HG03460 (cell line): ENCODE data around the gene UGT3A1.

Experiments
- ATAC-seq: cut with Tn5 transposase; IDR thresholded peaks from one replicate; pipeline ENCODE4 v1.9.1; 2021; ENCODE audit not compliant: unreplicated experiment

The UGT3A1 gene

DNA sequence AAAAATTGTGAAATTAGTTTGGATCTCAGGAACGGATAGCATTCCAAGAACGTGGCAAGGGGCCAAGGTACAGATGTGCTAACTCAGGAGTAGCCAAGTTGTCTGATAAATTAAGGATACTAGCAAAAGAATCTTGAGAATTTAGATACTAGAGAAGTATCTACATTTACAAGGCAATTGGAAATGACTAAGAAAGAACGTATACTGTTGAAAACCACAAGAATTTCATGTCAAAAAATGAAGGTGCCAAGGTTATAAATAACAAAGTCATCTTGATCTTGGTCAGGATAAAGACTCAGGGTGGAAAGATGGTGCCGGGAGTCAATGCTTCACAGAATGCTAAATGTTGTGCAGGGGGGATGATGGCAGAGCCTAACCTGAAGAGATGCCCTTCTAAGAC is 72.0 kb downstream of the UGT3A1 start:
- no peak for ATAC-seq

DNA sequence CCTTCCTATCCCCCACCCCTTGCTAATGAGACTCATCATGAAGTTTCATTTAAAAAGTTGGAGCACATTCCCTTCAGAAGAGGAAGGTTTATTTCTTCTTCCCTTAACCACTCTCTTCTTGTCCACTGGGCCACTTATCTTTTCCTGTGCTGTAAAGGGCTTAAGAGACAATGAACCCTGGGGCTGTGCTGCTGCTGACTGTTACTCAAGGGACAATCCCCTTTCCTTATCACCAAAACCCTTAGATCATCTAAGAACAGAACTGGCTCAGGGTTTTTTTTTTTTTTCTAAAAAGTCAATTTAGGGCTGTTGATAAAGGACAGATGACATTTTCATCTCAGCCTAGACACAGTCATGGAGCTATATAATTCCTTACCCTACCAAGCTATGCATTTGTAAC is 82.4 kb downstream of the UGT3A1 start:
- no peak for ATAC-seq

- ATAC-seq = no peak
Observed at GRCh38 chr5:35908228-35908627, 83.0 kb downstream of the UGT3A1 start.

- ATAC-seq = no peak
Observed at GRCh38 chr5:35904443-35905132, 86.6 kb downstream of the UGT3A1 start.

GRCh38 chr5:35903631-35904203 is 87.5 kb downstream of the UGT3A1 start:
- no peak for ATAC-seq

DNA sequence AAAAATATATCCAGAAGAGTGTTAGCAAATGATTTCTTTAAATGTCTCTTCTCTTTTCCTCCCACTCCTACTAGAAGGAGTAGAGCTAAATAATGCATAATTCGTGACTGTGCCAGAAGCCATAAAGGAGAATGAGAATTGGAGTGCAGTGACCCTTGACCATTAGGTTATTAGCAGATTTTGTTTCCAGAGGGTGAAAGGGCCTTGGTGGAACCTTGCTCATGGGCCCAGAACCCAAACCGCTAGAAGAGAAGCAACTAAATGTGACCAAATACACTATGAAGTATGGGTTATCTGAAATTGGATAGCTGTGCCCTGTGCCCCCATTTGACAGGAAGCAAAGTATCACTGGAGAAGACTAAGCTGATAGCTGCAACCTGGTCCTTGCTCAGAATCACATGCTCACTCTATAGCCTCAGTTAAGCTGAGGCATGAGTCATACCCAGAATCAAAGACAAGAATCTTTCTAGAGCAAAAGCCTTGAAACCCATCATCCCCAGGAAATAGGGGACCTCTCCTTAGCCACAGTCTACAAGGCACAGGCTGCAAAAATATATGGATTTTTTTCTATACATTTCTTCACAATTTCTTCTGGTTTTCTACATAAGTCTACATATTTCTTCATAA is 89.0 kb downstream of the UGT3A1 start:
- ATAC-seq = no peak
